ENCODE measurements around the gene VSIR.

Gene VSIR

GRCh38 chr10:71705582-71705981 is 67.7 kb downstream of the VSIR start:
- no peak for DNase-seq (ENCODE audit: low read depth)
- TF ChIP-seq, protein P1, sequence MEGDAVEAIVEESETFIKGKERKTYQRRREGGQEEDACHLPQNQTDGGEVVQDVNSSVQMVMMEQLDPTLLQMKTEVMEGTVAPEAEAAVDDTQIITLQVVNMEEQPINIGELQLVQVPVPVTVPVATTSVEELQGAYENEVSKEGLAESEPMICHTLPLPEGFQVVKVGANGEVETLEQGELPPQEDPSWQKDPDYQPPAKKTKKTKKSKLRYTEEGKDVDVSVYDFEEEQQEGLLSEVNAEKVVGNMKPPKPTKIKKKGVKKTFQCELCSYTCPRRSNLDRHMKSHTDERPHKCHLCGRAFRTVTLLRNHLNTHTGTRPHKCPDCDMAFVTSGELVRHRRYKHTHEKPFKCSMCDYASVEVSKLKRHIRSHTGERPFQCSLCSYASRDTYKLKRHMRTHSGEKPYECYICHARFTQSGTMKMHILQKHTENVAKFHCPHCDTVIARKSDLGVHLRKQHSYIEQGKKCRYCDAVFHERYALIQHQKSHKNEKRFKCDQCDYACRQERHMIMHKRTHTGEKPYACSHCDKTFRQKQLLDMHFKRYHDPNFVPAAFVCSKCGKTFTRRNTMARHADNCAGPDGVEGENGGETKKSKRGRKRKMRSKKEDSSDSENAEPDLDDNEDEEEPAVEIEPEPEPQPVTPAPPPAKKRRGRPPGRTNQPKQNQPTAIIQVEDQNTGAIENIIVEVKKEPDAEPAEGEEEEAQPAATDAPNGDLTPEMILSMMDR (conservative IDR thresholded peaks at IDR 0.05; ENCODE audit: low read depth, low read length): peak; percentile 2
- no peak overlapping the region for H3K4me3 ChIP-seq (ENCODE audit: low read depth, low read length)

DNA sequence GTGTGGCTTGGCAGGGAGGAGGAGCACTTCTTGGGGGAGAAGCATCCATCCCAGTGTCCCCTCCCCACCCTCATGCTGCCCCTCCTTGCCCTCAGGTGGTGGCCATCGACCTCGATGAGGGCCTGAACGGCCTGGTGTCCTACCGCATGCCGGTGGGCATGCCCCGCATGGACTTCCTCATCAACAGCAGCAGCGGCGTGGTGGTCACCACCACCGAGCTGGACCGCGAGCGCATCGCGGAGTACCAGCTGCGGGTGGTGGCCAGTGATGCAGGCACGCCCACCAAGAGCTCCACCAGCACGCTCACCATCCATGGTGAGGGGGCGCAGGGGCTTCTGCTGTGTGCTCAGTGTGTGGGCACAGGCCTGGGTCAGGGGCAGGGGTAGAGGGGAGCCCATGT is 68.5 kb downstream of the VSIR start:
- TF ChIP-seq, protein P1 (conservative IDR thresholded peaks at IDR 0.05; ENCODE audit: low read depth, low read length): no peak
- no peak for DNase-seq (ENCODE audit: low read depth)
- H3K4me3 ChIP-seq (ENCODE audit: low read depth, low read length): no peak overlapping the region

DNA sequence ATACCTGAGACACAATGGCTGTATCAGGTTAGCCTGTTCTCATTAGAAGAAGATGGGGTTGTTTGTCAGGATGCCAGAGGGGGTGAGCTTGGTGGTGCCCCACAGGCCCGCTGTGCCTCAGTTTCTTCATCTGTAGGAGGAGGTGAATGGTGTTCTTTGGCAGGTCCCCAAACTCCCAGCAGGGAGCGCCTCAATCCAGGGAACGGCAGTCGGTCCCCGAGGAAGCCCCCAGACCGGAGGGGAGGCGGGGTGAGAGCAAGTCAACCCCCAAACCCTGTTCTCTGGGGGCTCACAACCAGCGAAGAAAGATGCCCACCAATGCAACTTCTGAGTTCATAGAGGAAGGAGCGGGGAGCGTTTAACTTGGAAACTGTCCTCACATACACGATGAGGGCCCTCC is 69.7 kb downstream of the VSIR start:
- no peak overlapping the region for H3K4me3 ChIP-seq (ENCODE audit: low read depth, low read length)
- no peak for DNase-seq (ENCODE audit: low read depth)
- TF ChIP-seq, protein P1 (conservative IDR thresholded peaks at IDR 0.05; ENCODE audit: low read depth, low read length): no peak

- no peak overlapping the region for H3K4me3 ChIP-seq (ENCODE audit: low read depth, low read length)
- TF ChIP-seq, protein P1 (conservative IDR thresholded peaks at IDR 0.05; ENCODE audit: low read depth, low read length): no peak
- no peak for DNase-seq (ENCODE audit: low read depth)
Observed at GRCh38 chr10:71701496-71702132, 71.7 kb downstream of the VSIR start.

DNA sequence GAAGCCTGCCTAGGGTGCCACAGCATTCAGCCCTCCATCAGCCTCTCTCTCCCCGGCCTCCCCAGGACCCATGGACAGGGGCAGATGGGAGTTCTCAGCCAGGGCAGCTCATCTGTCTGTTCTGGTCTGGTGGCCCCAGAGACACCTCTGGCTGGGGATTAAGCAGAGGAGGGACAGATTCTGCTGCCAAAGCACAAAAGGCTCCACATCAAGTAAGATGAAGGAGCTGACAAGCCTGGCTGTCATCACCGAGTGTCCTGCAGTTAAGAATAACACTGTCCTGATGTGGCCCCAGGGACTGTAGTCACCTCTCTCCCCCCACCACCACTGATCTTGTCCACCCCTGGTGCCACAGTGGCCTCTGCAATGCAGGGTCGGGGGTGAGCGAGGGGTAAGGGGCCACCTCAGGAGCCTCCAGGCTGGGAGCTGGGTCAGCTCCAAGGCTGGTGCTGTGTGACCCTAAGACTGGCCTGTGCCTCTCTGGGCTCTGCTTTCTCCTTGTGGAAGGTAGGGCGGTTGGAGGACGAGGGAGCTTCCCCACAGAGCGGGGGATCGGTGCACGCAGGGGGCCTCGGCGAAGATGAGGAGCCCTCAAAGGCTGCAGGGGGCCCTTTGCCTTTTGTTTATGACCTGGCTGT is 72.5 kb downstream of the VSIR start:
- TF ChIP-seq, protein P1 (conservative IDR thresholded peaks at IDR 0.05; ENCODE audit: low read depth, low read length): no peak
- no peak for DNase-seq (ENCODE audit: low read depth)
- no peak overlapping the region for H3K4me3 ChIP-seq (ENCODE audit: low read depth, low read length)

GRCh38 chr10:71698737-71699136 is 74.6 kb downstream of the VSIR start:
- TF ChIP-seq, protein P1 (conservative IDR thresholded peaks at IDR 0.05; ENCODE audit: low read depth, low read length): no peak

More at GRCh38 chr10:71698737-71699136, 74.6 kb downstream of the VSIR start:
- H3K4me3 ChIP-seq (ENCODE audit: low read depth, low read length): no peak overlapping the region
- no peak for DNase-seq (ENCODE audit: low read depth)

All from choroid plexus epithelial cell (primary cell).